Measurements from ENCODE around the gene HOXB3.

DNA sequence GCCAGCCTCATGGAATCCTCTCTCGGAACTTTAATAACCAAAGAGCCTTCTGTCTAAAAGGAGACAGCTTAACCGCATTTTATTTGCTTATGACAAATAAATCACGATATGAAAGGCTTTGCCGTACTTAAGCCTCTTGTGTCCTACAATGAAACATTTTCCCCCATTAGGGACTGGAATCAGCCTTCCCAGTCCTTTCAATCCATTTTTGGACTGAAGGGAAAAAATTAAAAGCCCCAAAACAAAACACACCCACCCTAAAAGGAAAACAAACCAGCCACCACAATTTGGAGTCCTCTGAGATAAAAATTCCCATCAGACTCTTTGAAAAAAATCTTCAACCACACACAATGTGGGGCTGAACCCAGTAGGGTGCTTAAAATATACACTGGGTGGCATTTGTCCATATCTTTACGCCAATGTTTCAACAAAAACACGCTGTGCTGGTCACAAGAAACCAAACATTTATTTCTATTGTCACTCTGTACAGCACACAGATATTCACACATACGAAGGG is 14.9 kb downstream of the HOXB3 start:
- no peak for TF ChIP-seq POLR2A (IDR thresholded peaks at IDR 0.05)
- no peak for TF ChIP-seq POLR2AphosphoS5 (IDR thresholded peaks at IDR 0.05)

All from spleen (tissue), 3 donors.